Body of pancreas (tissue), 4 donors: ENCODE results near the gene SLN.

ENCODE experiments used
- CTCF ChIP-seq, 7 experiments: fragments of 450-650 bp in 4 of 7; fragments of 200-600 bp in 3 of 7; sonication (generic) in 3 of 7; IDR thresholded peaks; one replicate each; pipeline ENCODE4 v1.5.1; 2016 to 2019; ENCODE audit warnings: antibody characterized with exemption in 7 of 7
- POLR2A ChIP-seq, 3 donors: fragments of 450-650 bp; IDR thresholded peaks; one replicate each; pipeline ENCODE4 v1.6.1; 2016; ENCODE audit warnings: antibody characterized with exemption in 3 of 3, mild to moderate bottlenecking in 2 of 3

- no peak for TF ChIP-seq POLR2A (IDR thresholded peaks at IDR 0.05)
- TF ChIP-seq CTCF (IDR thresholded peaks at IDR 0.05): no peak
Observed at GRCh38 chr11:107695446-107695845, 16.4 kb downstream of the SLN start.
